Femur (tissue), 1 donor: ENCODE data around the gene WDR11.
"Not testable (repeated sequence)": the region's sequence is repeated elsewhere in the genome, so short reads cannot be mapped to it uniquely, and the experiment has no call there.

Experiments
- DNase-seq: peaks from one replicate; pipeline ENCODE4 v3.0.0-alpha.2; 2017

The WDR11 gene

GRCh38 chr10:120841522-120842189 lies 9.5 kb upstream of the WDR11 start:
- no peak for DNase-seq

GRCh38 chr10:120854388-120854787 lies 3.2 kb downstream of the WDR11 start:
- no peak for DNase-seq

GRCh38 chr10:120861178-120861855 lies 10.2 kb downstream of the WDR11 start:
- no peak for DNase-seq

GRCh38 chr10:120873741-120874140 lies 22.6 kb downstream of the WDR11 start:
- DNase-seq = no peak

GRCh38 chr10:120883071-120883470 lies 31.9 kb downstream of the WDR11 start:
- no peak for DNase-seq

- DNase-seq = no peak
These were observed 36.3 kb downstream of the WDR11 start for GRCh38 chr10:120887482-120887881.

GRCh38 chr10:120891365-120891764 lies 40.2 kb downstream of the WDR11 start:
- no peak for DNase-seq

- DNase-seq = no peak
These were observed 43.4 kb downstream of the WDR11 start for GRCh38 chr10:120894556-120894955.

- DNase-seq = no peak
These were observed 46.2 kb downstream of the WDR11 start for GRCh38 chr10:120897343-120897742.

GRCh38 chr10:120905268-120905667 lies 54.1 kb downstream of the WDR11 start:
- DNase-seq = no peak

- no peak for DNase-seq
These were observed 66.5 kb downstream of the WDR11 start for GRCh38 chr10:120917521-120918250.

GRCh38 chr10:120923886-120924285 lies 72.7 kb downstream of the WDR11 start:
- DNase-seq = not testable (repeated sequence)

GRCh38 chr10:120926611-120927010 lies 75.4 kb downstream of the WDR11 start:
- DNase-seq = no peak

GRCh38 chr10:120927352-120927751 lies 76.2 kb downstream of the WDR11 start:
- DNase-seq = no peak

GRCh38 chr10:120929166-120929565 lies 78.0 kb downstream of the WDR11 start:
- no peak for DNase-seq

- DNase-seq = no peak
These were observed 80.3 kb downstream of the WDR11 start for GRCh38 chr10:120931423-120931822.

- DNase-seq = no peak
These were observed 80.8 kb downstream of the WDR11 start for GRCh38 chr10:120931999-120932398.

GRCh38 chr10:120938822-120939221 lies 87.7 kb downstream of the WDR11 start:
- DNase-seq = no peak

- DNase-seq = no peak
These were observed 89.2 kb downstream of the WDR11 start for GRCh38 chr10:120940299-120940900.

- DNase-seq = no peak
These were observed 90.3 kb downstream of the WDR11 start for GRCh38 chr10:120941501-120941900.

- DNase-seq = peak; percentile 91
These were observed 91.7 kb downstream of the WDR11 start for GRCh38 chr10:120942806-120943413.

GRCh38 chr10:120943542-120943941 lies 92.4 kb downstream of the WDR11 start:
- no peak for DNase-seq

- no peak for DNase-seq
These were observed 93.5 kb downstream of the WDR11 start for GRCh38 chr10:120944586-120945125.
